Measurements from ENCODE around the gene C3orf20.

The C3orf20 gene

DNA sequence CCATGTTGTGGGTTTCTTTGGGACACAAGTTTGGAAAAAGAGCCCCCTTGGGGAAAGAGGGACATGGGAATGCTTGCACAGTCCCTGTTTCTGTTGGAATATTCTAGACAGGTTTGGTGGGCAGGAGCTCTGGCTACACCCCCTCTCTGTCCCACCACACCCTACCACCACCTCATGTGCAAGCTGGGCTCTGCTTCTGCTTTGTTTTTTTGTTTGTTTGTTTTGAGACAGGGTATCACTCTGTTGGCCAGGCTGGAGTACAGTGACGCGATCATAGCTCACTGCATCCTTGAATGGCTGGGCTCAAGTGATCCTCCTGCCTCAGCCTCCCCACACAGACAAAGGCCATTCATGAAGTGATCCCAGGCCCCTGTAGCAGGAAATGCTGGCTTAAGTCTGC, 86.9 kb downstream of the C3orf20 start:
- no peak for DNase-seq

DNA sequence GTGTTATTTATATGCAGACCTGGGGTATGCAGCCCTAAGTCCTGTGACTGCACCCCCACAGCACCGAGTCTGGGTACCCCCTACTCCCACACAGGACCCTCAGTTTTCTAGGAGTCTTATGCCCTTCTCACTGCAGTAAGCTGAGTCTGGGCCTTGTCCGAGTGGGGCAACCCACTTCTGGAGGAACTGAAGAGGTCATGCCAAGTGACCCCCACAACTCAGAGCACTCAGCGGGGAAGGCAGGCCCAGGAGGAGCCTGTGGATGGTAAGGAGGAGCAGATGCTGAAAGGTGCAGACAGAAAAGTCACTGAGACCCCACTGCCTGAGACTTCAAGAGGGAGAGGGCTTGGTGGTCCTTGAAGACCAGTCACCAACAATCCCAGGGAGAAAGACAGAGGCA, 87.8 kb downstream of the C3orf20 start:
- no peak for DNase-seq

DNA sequence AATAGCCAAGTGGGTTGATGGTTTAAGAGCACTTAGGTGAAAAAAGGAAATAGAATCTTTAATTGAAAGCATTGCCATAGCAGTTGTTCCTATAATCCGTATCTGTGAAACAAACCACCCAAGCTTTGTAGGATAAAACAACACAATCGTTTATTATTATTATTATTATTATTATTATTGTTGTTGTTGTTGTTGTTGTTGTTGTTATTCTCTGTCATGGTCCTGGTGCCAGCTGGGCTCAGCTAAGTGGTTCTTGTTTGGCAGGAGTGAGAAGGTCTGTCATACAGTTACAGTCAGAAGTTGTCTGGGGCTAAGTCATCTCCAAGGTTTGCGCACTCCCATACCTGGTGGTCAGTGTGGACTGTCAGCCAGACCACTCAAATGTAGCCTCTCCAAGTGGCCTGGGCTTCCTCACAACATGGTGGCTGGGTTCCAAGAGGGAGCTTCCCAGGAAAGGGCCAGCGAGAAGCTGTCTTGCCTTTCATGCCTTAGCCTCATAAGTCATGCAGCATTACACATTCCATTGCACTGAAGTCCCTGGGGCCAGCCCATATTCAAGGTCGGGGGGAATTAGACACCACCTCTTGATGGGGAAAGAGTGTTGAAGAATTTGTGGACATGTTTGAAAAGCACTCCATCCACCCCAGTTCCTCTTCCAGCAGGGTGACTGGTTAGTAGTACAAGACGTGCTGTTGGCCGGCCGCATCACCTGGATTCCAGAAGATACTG, 89.6 kb downstream of the C3orf20 start:
- no peak for DNase-seq

DNA sequence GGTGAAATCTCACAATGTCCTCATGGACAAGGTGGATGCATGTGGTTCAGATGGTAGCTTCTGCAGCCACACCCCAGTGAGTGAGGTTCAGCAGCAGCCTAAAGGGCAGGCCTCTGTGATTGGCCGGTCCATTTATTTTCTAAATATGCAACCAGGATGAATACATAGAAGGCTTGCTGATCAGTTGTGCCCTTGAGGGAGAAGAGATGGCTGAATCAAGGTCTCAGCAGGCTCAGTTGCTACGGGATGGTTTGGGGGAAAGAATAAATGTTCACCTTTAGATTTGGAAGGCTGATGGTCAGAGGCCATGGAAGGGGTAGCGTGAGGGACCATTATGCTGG, 90.1 kb downstream of the C3orf20 start:
- DNase-seq = no peak

DNA sequence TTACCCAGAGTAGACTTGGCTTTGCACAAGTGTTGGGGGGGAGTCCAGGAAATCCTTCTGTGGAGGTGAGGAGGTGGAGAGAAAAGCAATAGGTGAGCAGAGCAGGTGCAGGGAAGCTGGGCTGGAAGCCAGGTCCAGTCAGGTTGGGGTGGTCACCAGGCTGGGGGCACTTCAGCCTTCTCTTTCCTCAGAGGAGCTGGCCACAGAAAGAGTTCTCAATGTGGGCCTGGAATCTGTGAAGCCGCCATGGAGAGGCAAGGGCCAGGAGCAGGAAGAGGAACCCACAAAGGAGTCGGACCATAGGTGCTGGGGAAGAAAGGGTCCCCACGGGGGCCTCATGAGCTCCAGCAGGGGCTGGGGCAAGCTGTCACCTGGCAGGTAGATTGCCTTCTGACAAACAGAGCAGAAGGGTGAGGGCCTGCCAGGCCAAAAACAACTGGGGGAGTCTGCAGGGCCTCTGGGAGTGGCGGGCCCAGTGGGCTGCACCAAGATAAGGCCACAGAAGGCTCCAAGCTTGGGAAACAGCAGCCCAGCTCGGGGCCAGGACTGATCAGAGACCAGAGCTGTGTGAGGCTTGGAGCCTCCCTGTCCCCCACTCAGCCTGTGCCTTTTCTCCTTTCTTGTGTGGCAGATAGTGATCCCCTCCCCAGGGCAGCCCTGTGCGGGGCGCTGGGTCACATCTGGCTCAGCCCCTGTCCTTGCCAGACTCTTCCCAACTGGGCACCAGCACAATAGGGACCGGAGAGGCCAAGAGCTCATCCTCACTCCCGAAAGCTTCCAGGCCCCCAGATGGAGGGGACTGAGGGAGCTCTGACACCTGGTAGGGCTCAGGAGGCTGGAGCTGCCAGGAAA, 90.9 kb downstream of the C3orf20 start:
- no peak for DNase-seq

DNA sequence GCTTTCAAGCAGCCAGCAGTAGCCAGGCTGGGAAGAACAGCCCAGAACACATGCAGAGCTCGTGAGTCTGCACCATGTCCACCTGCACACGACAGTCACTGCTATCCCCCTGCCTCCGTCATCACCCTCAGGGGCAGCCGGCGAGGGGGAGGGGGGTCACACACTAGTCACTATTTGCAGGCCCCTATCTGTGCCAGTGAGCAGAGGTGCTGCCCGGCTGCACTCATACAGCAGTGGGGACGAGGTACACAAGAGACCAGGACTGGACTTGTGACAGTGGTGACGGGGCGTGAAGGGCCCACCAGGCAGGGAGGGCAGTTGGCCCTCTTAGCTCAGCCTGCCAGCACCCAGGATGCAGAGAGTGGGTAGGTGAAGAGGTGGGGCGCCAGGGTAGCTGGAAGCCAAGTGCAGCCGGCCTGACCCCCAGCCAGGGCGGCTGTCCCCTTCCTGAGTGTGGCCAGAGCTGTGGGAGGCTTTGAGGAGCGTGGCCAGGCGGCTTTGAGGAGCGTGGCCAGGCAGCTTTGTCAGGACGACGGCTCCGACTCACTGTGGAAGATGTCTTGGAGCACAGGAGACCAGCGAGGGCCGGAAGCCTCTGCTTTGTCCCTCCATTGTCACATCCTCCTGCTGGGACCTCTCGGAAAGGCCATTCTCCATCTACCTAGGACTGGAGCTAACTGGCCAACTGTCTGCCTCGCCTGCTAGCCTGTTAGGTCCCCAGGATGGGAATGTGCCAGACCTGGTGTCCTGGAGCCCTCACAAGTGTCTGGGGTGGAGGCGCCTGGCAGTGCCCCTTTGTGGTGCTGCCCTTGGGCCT, 91.7 kb downstream of the C3orf20 start:
- no peak for DNase-seq

DNA sequence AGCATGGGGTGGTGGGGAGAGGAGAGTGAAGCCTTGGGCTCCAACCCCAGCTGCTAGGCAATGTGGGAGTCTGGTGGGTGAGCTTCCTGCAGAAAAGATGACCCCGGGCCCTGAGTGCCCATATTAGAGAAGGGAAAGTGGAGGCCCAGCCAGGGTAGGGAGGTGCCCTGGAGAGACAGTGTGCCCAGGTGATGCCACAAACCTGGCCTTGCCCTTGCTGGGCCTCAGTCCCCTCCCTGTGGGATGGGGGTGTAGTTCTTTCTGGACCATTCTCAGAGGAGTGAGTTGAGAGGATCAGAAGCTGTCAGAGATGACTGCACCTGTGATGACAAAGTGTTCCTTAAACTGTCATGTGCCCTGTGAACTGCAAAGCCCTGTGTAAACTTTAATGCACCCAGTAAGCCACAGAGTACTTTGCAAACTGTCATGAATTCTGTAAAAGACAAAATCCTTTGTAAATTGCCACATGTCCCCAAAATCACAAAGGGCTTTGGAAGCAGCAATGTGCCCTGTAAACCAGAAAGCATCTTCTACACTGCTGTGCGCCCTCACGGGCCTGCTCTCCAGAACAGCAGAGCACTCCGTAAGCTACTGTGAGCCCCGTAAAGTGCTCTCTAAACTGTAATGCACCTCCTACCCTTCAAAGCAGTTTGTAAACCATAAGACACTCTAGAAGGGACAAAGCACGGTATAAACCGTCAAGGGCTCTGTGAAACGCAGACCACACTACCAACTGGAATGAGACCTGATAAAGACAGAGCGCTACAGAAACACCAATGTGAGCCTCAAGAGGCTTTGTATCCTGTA, 92.5 kb downstream of the C3orf20 start:
- DNase-seq = no peak

DNA sequence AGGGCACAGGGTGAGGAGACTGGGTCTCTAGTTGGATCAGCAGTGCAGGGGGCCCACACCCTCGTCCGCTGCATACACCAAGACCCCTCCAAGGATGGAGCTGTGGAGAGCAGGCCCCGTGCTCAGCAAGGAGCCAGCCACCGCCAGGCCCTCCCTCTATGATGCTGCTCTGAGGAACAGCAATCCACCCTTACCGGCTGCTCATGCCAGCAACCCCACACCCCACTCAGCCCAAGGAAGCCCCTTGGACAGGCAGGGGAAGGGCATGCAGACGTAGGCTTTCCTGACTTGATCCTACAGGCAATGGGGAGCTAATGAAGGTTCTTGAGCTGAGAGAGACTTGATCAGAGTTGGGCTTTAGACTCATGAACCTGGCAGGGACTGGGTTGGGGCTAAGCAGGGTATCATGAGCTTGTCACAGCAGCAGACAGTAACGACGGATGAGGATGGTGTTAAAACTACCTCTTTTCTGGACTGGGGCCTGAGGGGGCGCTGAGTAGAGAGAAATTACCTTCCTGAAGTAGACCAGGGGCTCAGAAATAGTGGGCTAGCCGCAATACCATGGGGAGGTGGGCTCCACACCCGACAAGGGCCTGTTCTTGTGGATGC, 93.3 kb downstream of the C3orf20 start:
- no peak for DNase-seq

DNA sequence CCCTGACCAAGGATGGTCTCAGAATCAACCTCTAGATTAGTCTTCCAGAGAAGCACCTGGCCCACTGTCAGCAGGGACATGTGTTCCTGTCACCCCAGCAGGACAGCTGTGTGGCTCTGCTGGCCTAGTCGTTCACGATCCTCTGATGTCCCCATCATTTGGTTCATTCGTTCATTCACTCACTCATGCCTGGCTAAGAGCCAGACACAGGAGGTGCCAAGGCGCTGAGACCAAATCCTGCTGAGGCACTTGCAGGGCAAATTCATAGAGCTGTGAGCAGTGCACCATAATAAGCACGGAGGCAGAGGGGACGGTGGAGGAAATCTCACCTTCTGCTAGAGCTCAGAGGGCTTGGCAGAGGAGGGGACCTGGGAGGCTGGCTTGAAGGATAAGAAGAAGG, 93.9 kb downstream of the C3orf20 start:
- DNase-seq = no peak

DNA sequence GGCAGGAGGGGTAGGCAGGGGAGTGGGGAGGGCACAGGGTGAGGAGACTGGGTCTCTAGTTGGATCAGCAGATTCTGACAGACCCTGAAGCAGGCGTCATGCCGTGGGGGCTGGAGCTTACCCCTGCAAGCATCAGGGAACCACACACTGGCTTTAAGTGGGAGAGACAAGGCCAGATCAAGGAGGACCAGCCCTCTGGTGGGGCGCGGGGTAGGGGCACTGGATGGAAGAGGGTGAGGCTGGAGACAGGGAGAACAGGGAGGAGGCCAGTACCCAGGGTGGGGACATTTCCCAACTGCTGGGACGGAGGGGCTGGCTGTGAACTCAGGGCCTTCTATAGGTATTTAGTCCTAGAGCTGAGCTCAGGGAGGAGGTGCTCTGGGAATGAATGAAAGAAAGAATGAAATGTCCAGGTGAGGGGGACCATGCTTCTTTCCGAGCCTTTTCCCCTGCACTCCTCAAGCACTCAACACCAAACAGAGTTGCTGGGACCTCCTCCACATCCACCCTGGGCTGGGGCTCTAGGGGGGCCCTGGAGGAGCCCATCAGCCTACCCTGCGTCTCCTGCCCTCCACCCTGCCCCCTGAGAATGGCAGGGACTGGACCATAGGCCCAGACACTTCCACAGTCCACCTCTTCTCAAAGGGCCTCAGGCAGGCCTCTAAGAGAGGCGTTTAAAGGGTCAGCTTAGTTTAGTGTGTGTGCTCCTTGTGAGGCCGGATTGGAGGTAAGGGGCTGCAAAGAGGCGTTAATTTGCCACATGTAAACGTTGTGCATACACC, 94.8 kb downstream of the C3orf20 start:
- no peak for DNase-seq

DNA sequence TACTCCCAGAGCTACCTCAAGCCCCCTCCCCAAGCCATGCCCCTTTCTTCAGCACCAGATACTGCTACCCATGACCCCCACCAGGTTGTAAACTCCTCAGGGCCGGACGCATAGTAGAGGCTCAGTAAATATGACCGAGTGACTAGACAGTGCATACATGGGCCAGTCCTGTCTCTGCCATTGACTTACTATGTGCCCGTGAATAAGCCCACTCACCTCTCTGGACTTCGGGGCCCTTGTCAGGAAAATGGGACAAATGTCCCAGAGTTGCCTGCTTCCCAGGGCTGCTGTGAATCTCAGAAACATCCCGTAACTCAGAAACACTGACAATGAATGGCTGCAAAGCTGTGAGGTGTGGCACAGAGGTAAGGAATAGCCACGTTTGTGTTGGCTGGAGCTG, 95.7 kb downstream of the C3orf20 start:
- no peak for DNase-seq

DNA sequence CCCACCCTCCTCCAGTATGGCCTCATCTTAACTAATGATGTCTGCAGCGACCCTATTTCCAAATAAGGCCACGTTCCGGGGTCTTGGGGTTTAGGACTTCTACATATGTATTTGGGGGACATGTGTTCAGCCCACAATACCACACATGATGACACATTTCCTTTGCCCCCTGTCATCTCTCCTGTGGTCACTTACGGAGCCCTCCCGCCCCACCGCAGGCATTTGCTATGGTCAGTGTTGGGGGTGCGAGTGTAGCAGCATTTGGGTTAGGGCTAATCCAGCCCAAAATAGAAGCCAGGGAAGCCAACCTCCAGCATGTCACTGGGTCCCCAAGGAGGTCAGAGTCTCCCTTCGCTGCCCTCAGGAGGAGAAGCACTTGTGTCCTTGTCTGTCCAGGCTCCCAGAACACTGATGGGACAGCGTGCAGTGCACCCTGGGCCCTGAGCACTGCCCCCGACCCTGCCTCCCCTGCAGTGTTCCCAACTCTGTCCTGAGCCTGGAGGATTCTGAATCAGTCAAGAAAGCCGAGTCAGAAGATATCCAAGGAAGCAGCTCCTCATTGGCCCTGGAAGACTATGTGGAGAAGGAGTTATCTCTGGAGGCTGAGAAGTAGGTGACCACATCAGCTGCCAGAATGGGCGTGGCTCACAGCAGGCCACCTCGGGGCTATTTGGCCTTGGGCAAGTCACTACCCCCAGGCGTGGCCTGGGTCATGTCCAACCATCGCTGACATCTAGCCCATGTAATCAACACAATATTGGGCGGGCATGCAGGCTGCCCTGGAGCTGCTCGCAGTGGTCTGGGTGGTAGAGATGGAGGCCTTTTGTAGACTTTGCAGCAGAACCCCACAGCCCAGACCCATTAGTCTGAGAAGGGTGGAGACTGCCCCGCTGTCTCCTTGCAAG, 96.9 kb downstream of the C3orf20 start:
- DNase-seq = no peak

DNA sequence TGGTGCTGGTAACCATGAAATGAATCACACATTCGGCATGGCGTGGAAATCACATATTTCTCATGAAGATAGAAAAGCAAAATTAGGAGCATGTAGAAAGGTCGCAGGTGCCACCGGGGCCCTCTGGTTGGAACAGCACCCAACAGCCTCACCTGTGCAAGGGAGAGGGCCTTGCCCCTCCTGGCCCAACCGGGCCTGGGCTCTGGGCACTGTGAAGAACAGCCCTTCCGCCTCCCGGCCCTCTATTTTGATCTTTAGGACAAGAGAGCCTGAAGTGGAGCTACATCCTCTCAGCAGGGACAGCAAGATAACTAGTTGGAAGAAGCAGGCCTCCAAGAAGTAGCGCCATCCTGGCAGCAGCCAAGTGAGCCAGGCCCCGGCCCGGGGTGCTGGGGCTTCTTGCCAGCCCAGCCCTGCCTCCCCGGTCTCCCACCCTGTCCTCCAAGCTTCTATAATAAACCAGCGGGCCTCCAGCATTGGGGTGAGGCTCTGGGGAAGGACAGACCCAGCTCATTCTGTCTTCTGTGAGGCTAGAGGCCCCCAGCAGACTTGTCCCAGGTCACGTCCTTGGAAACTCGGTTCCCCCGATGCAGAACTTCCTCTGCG, 97.7 kb downstream of the C3orf20 start:
- DNase-seq = no peak

DNA sequence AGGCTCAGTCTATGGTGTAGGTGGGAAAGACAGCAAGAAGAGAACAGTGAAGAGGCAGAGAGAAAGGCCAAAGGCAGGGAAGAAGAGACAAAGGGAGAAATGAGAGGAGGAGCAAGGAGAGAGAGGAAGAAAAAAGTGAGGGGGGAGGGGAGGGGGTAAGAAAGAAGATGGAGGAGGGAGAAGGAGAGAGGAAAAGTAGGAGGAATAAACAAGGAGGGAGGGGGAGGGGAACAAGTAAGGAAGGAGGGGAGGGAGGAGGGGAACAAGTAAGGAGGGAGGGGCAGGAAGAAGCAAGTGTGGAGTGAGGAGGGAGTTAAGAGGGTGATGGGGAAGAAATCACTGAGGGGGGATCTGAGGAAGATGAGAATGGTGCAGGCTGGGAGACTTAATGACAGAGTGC, 98.3 kb downstream of the C3orf20 start:
- DNase-seq = no peak

DNA sequence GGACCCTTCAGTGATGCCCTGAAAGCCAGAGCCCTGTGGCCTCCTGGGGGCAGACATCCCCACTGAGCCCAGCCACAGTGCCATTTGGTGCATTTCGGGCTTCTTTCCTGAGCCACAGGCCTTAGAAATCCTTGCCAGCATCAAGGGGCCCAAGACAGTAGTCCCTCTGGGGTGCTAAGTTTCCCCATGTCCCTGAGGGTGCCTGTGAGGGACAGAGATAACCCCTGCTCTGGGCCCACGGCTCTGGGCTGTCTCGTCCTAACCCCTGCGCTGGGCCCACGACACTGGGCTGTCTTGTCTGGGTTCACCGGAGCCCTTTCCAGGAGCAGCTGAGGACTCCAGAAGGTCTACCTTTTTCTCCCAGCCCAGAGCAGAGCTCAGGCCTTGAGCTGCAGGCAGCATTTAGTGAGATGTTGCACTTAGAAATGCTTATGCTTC, 98.8 kb downstream of the C3orf20 start:
- DNase-seq = no peak

DNA sequence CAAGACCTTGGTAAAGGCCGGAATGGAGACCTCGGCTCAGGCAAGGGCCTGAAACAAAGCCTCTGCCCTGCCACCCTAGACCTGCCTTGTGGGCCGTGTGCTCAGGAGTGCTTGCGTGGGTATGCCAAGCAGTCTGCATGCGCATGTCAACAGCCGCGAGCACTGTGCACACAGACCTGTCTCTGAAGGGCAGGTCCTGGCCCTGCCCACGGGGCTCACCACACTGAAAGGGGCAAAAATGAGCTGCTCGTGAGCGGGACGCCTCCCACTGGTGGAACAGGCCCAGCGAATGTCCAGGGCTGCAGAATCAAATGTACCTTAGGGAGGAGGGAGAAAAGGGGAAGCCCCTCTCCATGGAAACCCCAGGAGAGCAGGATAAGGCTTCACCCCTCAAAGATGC, 99.5 kb downstream of the C3orf20 start:
- DNase-seq = no peak

DNA sequence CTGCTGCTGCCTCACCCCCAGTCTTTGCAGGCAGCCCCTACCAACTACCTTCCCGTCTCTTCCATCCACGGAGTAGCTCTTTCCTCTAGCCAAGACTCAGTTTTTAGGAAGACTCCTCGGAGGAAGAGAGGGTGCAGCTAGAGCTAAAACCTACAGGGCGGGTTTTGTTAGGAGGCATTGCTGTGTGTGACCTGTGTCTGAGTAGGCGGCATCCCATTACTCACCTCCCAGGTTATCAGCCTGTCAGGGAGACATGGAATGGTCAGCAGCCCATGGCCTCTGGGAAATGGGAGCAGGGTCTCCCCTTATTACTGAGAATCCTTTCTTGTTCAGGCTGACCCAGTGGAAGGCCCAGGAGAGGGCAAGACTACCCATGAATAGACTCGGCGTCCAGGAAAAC, 100.1 kb downstream of the C3orf20 start:
- no peak for DNase-seq

DNA sequence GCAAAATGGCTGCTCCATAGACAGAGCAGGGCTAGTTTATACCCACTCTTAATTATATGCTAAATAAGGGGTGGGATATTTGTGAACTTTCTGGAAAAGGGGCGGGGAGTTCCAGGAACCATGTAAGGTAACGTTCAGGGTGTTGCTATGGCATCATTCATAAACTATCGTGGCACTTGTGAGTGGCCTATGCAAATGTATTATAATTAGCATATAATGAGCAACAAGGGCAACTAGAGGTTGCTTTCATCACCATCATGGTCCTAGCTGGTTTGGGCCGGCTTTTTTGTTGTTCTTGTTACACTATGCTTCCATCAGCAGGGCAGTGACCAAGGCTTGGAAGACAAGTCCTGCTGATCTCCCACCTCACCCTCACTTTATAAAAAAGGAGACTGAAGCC, 100.6 kb downstream of the C3orf20 start:
- DNase-seq = no peak

DNA sequence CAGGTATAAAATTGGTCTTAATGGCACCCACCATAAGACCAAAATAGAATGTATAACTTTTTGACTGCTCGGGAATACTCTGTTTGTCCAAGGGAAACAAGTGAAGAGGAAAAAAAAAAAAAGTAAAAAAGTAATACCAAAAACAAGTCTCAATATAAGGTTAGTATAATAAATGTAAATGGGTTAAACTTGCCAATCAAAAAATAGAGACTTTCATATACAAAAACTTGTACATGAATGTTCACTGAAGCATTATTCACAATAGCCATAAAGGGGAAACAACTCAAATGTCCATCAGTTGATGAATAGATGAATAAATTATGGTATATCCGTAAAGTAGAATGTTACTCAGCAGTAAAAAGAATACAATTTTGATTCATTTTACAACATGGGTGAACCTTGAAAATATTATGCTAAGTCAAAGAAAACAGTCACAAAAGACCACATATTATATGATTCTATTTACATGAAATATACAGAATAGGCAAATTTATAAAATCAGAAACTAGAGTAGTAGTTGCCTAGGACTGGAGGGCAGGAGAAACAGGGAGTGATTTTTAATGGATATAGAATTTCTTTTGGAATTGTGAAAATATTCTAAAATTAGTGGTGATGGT, 104.2 kb downstream of the C3orf20 start:
- no peak for DNase-seq
